ENCODE measurements around the gene TCOF1.

DNA sequence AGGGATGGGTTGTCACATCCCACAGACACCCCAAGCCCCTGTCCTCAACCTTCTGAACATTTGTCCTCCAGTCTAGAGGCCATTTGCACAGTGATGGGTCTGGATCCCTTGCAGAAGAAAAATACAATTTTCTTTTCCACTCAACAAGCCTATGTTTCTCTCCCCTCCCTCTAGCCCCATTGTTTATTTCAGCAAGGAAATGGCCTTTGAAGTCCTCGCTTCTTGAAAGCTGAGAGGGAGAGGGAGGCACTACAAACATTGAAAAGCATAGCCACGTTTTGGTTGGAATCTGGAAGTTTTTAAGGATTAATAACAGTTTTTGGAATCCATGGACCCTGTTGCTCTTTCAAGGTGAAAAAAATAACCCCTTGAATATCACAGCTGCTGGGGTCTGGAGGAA lies 30.8 kb upstream of the TCOF1 start:
- TF ChIP-seq, protein P1, sequence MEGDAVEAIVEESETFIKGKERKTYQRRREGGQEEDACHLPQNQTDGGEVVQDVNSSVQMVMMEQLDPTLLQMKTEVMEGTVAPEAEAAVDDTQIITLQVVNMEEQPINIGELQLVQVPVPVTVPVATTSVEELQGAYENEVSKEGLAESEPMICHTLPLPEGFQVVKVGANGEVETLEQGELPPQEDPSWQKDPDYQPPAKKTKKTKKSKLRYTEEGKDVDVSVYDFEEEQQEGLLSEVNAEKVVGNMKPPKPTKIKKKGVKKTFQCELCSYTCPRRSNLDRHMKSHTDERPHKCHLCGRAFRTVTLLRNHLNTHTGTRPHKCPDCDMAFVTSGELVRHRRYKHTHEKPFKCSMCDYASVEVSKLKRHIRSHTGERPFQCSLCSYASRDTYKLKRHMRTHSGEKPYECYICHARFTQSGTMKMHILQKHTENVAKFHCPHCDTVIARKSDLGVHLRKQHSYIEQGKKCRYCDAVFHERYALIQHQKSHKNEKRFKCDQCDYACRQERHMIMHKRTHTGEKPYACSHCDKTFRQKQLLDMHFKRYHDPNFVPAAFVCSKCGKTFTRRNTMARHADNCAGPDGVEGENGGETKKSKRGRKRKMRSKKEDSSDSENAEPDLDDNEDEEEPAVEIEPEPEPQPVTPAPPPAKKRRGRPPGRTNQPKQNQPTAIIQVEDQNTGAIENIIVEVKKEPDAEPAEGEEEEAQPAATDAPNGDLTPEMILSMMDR (IDR thresholded peaks at IDR 0.05): no peak
- no peak for TF ChIP-seq POLR2A (IDR thresholded peaks at IDR 0.05)
